Myocyte (in vitro differentiated cells): Measurements from ENCODE around the gene MTMR8. TPM values are rescaled to one million over a fixed set of nuclear protein-coding genes. Genes with fewer than 3 reads are reported as not detected.

Source experiments
- DNase-seq: peaks from one replicate; pipeline ENCODE4 v3.0.0-alpha.2; 2012; ENCODE audit warnings: low read depth
- total RNA-seq: library from RNA; depleted of rRNA; stranded (reverse); fragments of >200 nt; gene quantifications from 2 replicates; pipeline ENCODE4 v1.2.3, GENCODE V29; 2014

MTMR8 gene
- total RNA-seq, 1 donor from 2014 or later = not detected

- no peak for DNase-seq
Measured at GRCh38 chrX:64313624-64314023, 81.6 kb downstream of the MTMR8 start.

GRCh38 chrX:64306712-64307111 lies 88.5 kb downstream of the MTMR8 start:
- no peak for DNase-seq

GRCh38 chrX:64291123-64291522 lies 104.1 kb downstream of the MTMR8 start:
- DNase-seq = no peak

GRCh38 chrX:64265265-64265664 lies 130.0 kb downstream of the MTMR8 start:
- DNase-seq = no peak

- peak; percentile 14 for DNase-seq
Measured at GRCh38 chrX:64230123-64230970, 164.9 kb downstream of the MTMR8 start, which contains the start of gene ASB12. Gene ASB12 (minus strand): TSS chrX:64230607. CDS start chrX:64225650, 4,957 bp downstream.

GRCh38 chrX:64229154-64229553 lies 166.1 kb downstream of the MTMR8 start:
- DNase-seq = peak; percentile 3

Other genes with a start within 250 kb of the MTMR8 start
- 4.1 and 4.9 TPM in 2 replicates for gene AMER1, start 189.7 kb downstream of the MTMR8 start, total RNA-seq
- 0.83 TPM in 1 of 2 replicates, not detected in the other for gene ASB12, start 164.8 kb downstream of the MTMR8 start, total RNA-seq